NT2/D1 (cell line): ENCODE measurements around the gene CTIF.

Experiments used
- YY1 ChIP-seq: IDR thresholded peaks from 2 replicates; pipeline ENCODE4 v1.6.1; 2011; ENCODE audit not compliant: insufficient read length, insufficient read depth
- ZNF274 ChIP-seq: IDR thresholded peaks from 2 replicates; pipeline ENCODE4 v1.6.1; 2011; ENCODE audit warnings: mild to moderate bottlenecking, low read depth, low read length

GRCh38 chr18:48699761-48700160, 160.9 kb downstream of the CTIF start:
- TF ChIP-seq ZNF274 (no peak), YY1 (no peak)
